ENCODE measurements around the gene KCNH1.

The KCNH1 gene

GRCh38 chr1:210754878-210755665 is 378.9 kb downstream of the KCNH1 start:
- DNase-seq (ENCODE audit: low read depth), result peak; percentile 20
- H3K4me3 ChIP-seq (ENCODE audit: low read length), result no peak overlapping the region
- TF ChIP-seq CTCF (conservative IDR thresholded peaks at IDR 0.05; ENCODE audit: low read depth, low read length), result no peak

DNA sequence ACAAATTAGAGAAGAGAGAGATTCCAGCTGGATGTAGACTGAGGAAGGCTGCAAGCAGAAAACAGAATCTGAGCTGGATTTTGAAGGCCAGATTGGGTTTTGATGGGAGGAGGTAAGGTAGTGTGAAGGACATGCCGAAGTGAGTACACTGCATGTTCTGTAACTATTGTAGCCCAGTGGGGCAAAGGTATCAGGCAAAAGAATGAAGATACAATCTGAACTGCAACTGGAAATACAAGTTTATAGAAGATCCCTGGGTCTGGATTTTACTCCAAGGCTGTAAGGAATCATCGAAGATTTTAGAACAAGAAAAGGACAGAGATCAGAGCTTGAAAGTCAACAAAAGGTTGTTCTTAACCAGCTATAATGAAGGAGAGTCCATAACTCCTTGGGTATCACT is 382.0 kb downstream of the KCNH1 start:
- no peak for TF ChIP-seq CTCF (conservative IDR thresholded peaks at IDR 0.05; ENCODE audit: low read depth, low read length)
- no peak overlapping the region for H3K4me3 ChIP-seq (ENCODE audit: low read length)
- DNase-seq (ENCODE audit: low read depth), result no peak

- DNase-seq (ENCODE audit: low read depth), result no peak
- TF ChIP-seq CTCF (conservative IDR thresholded peaks at IDR 0.05; ENCODE audit: low read depth, low read length), result no peak
- no peak overlapping the region for H3K4me3 ChIP-seq (ENCODE audit: low read length)
Observed at GRCh38 chr1:210750468-210750867, 383.5 kb downstream of the KCNH1 start.

GRCh38 chr1:210748796-210749195 is 385.2 kb downstream of the KCNH1 start:
- no peak overlapping the region for H3K4me3 ChIP-seq (ENCODE audit: low read length)
- DNase-seq (ENCODE audit: low read depth), result no peak
- TF ChIP-seq CTCF (conservative IDR thresholded peaks at IDR 0.05; ENCODE audit: low read depth, low read length), result no peak

- H3K4me3 ChIP-seq (ENCODE audit: low read length), result no peak overlapping the region
- DNase-seq (ENCODE audit: low read depth), result no peak
- no peak for TF ChIP-seq CTCF (conservative IDR thresholded peaks at IDR 0.05; ENCODE audit: low read depth, low read length)
Observed at GRCh38 chr1:210747890-210748289, 386.1 kb downstream of the KCNH1 start.

- H3K4me3 ChIP-seq (ENCODE audit: low read length), result no peak overlapping the region
- no peak for TF ChIP-seq CTCF (conservative IDR thresholded peaks at IDR 0.05; ENCODE audit: low read depth, low read length)
- DNase-seq (ENCODE audit: low read depth), result no peak
Observed at GRCh38 chr1:210747112-210747511, 386.8 kb downstream of the KCNH1 start.

- DNase-seq (ENCODE audit: low read depth), result no peak
- TF ChIP-seq CTCF (conservative IDR thresholded peaks at IDR 0.05; ENCODE audit: low read depth, low read length), result no peak
- H3K4me3 ChIP-seq (ENCODE audit: low read length), result no peak overlapping the region
Observed at GRCh38 chr1:210746024-210746731, 387.8 kb downstream of the KCNH1 start.

Data from retinal pigment epithelial cell (primary cell).